Muscle of leg (tissue), 11 donors: ENCODE results near the gene CYTH1. TPM values are rescaled to one million over a fixed set of nuclear protein-coding genes. Genes with fewer than 3 reads are reported as not detected.

ENCODE experiments used
- DNase-seq: peaks from one replicate; pipeline ENCODE4 v3.0.0; 2013
- H3K27ac ChIP-seq: one replicate; pipeline ENCODE4 v1.5.1; 2013; ENCODE audit warnings: mild to moderate bottlenecking, low read length, control low read depth
- H3K27me3 ChIP-seq: one replicate; pipeline ENCODE4 v1.6.1; 2013; ENCODE audit warnings: low read length; ENCODE audit not compliant: control insufficient read depth, insufficient read depth
- H3K36me3 ChIP-seq: one replicate; pipeline ENCODE4 v1.6.1; 2013; ENCODE audit warnings: low read length; ENCODE audit not compliant: control insufficient read depth, insufficient read depth
- H3K4me1 ChIP-seq: one replicate; pipeline ENCODE4 v1.6.1; 2013; ENCODE audit warnings: low read length; ENCODE audit not compliant: control insufficient read depth, insufficient read depth
- H3K4me3 ChIP-seq: one replicate; pipeline ENCODE4 v1.5.1; 2013; ENCODE audit warnings: low read length, control low read depth
- H3K9me3 ChIP-seq: replicated peaks from 2 replicates; pipeline ENCODE4 v1.6.1; 2013; ENCODE audit warnings: low read depth, low read length; ENCODE audit not compliant: control insufficient read depth
- whole genome bisulfite sequencing: methylation state at CpG from one replicate; pipeline ENCODE4 v1.1.5; 2013; ENCODE audit warnings: missing lambda C conversion rate; ENCODE audit not compliant: insufficient coverage; 5-methylcytosine and 5-hydroxymethylcytosine counted together
- polyA plus RNA-seq, 8 donors: library from polyadenylated mRNA; unstranded; fragments of 120-200 nt; gene quantifications; one replicate each; pipeline versions ENCODE4 v1.2.1 to v1.2.3, GENCODE V29; 2013; ENCODE audit warnings: inconsistent platforms in 1 of 8, low replicate concordance in 1 of 8; ENCODE audit not compliant: insufficient read length in 8 of 8, insufficient read depth in 1 of 8
- total RNA-seq: library from RNA; stranded (reverse); fragments of 120-200 nt; gene quantifications from one replicate; pipeline ENCODE4 v1.2.4, GENCODE V29; 2013

CYTH1 gene
- total and polyA plus RNA-seq, 9 donors, result 17.3 to 26.9 (median 21.1) TPM

- no peaks in the 10 kb centered on the region for H3K27me3 ChIP-seq
- H3K4me1 ChIP-seq, result peaks cover 33% of the 10 kb centered on the region
- peaks cover 32% of the 10 kb centered on the region for H3K36me3 ChIP-seq
- no peak overlapping the region for H3K27ac ChIP-seq
- DNase-seq, result no peak
- WGBS, result 86% methylated on average over 2 of the region's 2 CpGs
- H3K4me3 ChIP-seq, result no peak overlapping the region
- no peaks in the 10 kb centered on the region for H3K9me3 ChIP-seq
Measured at GRCh38 chr17:78682363-78682762, 99.7 kb downstream of the CYTH1 start.

- no peak for DNase-seq
- Histone ChIP-seq H3K36me3 (peaks cover 40% of the 10 kb centered on the region), H3K27me3 (no peaks in the 10 kb centered on the region), H3K27ac (no peak overlapping the region), H3K4me1 (peaks cover 53% of the 10 kb centered on the region), H3K4me3 (no peak overlapping the region), H3K9me3 (no peaks in the 10 kb centered on the region)
- WGBS, result 59% methylated on average over 6 of the region's 12 CpGs
Measured at GRCh38 chr17:78680436-78680835, 101.6 kb downstream of the CYTH1 start.

- Histone ChIP-seq H3K36me3 (peaks cover 47% of the 10 kb centered on the region), H3K9me3 (no peaks in the 10 kb centered on the region), H3K4me3 (no peak overlapping the region), H3K27ac (peak overlapping the region; percentile 66), H3K4me1 (peaks cover 59% of the 10 kb centered on the region), H3K27me3 (no peaks in the 10 kb centered on the region)
- DNase-seq, result no peak
- WGBS, result 91% methylated on average over 9 of the region's 24 CpGs
Measured at GRCh38 chr17:78679495-78680395, 102.3 kb downstream of the CYTH1 start.

GRCh38 chr17:78678711-78679110, 103.4 kb downstream of the CYTH1 start:
- DNase-seq, result no peak
- Histone ChIP-seq H3K27ac (peak overlapping the region; percentile 52), H3K4me3 (no peak overlapping the region), H3K4me1 (peaks cover 69% of the 10 kb centered on the region), H3K27me3 (no peaks in the 10 kb centered on the region), H3K36me3 (peaks cover 52% of the 10 kb centered on the region), H3K9me3 (no peaks in the 10 kb centered on the region)
- WGBS, result 100% methylated on average over 1 of the region's 6 CpGs

GRCh38 chr17:78678222-78678557, 103.9 kb downstream of the CYTH1 start:
- Histone ChIP-seq H3K9me3 (no peaks in the 10 kb centered on the region), H3K27me3 (no peaks in the 10 kb centered on the region), H3K27ac (peak overlapping the region; percentile 93), H3K4me1 (peaks cover 71% of the 10 kb centered on the region), H3K36me3 (peaks cover 52% of the 10 kb centered on the region), H3K4me3 (no peak overlapping the region)
- DNase-seq, result peak; percentile 60
- 90% methylated on average over 4 of the region's 11 CpGs for WGBS

GRCh38 chr17:78677303-78678221, 104.5 kb downstream of the CYTH1 start:
- H3K4me3 ChIP-seq, result no peak overlapping the region
- H3K9me3 ChIP-seq, result no peaks in the 10 kb centered on the region
- H3K36me3 ChIP-seq, result peaks cover 52% of the 10 kb centered on the region
- no peaks in the 10 kb centered on the region for H3K27me3 ChIP-seq
- peaks cover 75% of the 10 kb centered on the region for H3K4me1 ChIP-seq
- WGBS, result 81% methylated on average over 12 of the region's 25 CpGs
- peak overlapping the region; percentile 93 for H3K27ac ChIP-seq
- DNase-seq, result peak; percentile 62

- peak; percentile 62 for DNase-seq
- peak overlapping the region; percentile 93 for H3K27ac ChIP-seq
- H3K9me3 ChIP-seq, result no peaks in the 10 kb centered on the region
- no peaks in the 10 kb centered on the region for H3K27me3 ChIP-seq
- peaks cover 78% of the 10 kb centered on the region for H3K4me1 ChIP-seq
- 87% methylated on average over 20 of the region's 26 CpGs for WGBS
- H3K4me3 ChIP-seq, result no peak overlapping the region
- peaks cover 55% of the 10 kb centered on the region for H3K36me3 ChIP-seq
Measured at GRCh38 chr17:78676412-78677302, 105.4 kb downstream of the CYTH1 start.

- DNase-seq, result no peak
- H3K9me3 ChIP-seq, result no peaks in the 10 kb centered on the region
- H3K36me3 ChIP-seq, result peaks cover 55% of the 10 kb centered on the region
- no peaks in the 10 kb centered on the region for H3K27me3 ChIP-seq
- peaks cover 71% of the 10 kb centered on the region for H3K4me1 ChIP-seq
- WGBS, result 82% methylated on average over 12 of the region's 15 CpGs
- H3K4me3 ChIP-seq, result no peak overlapping the region
- peak overlapping the region; percentile 93 for H3K27ac ChIP-seq
Measured at GRCh38 chr17:78675836-78676235, 106.2 kb downstream of the CYTH1 start.

GRCh38 chr17:78675316-78675616, 106.8 kb downstream of the CYTH1 start:
- DNase-seq, result no peak
- WGBS, result 91% methylated on average over 15 of the region's 17 CpGs

More at GRCh38 chr17:78675316-78675616, 106.8 kb downstream of the CYTH1 start:
- Histone ChIP-seq H3K36me3 (peaks cover 58% of the 10 kb centered on the region), H3K4me3 (no peak overlapping the region), H3K9me3 (no peaks in the 10 kb centered on the region), H3K27ac (no peak overlapping the region), H3K27me3 (no peaks in the 10 kb centered on the region), H3K4me1 (peaks cover 71% of the 10 kb centered on the region)
